Lower leg skin (tissue), 4 donors: ENCODE results near the gene DDX51. TPM values are rescaled to one million over a fixed set of nuclear protein-coding genes. Genes with fewer than 3 reads are reported as not detected.

ENCODE experiments used
- DNase-seq, 2 donors: peaks; one replicate each; pipeline ENCODE4 v3.0.0-alpha.2; 2019; ENCODE audit warnings: low spot score in 2 of 2
- H3K4me3 ChIP-seq: fragments of 200-600 bp; sonication (generic); 2 replicates; pipeline ENCODE4 v1.5.1; 2017; ENCODE audit warnings: mild to moderate bottlenecking, low read depth; ENCODE audit not compliant: poor library complexity, severe bottlenecking
- CTCF ChIP-seq, 3 donors: fragments of 450-650 bp; IDR thresholded peaks; one replicate each; pipeline ENCODE4 v1.5.1; 2016; ENCODE audit warnings: antibody characterized with exemption in 3 of 3, mild to moderate bottlenecking in 3 of 3, moderate library complexity in 2 of 3
- POLR2A ChIP-seq, 2 donors: fragments of 450-650 bp; IDR thresholded peaks; one replicate each; pipeline ENCODE4 v1.6.1; 2016 to 2017; ENCODE audit warnings: antibody characterized with exemption in 2 of 2, mild to moderate bottlenecking in 1 of 2, moderate library complexity in 1 of 2
- WGBS, 2 donors: methylation state at CpG; one replicate each; pipeline ENCODE4 v1.1.5; 2018; 5-methylcytosine and 5-hydroxymethylcytosine counted together
- intact Hi-C: fragments of 100-400 bp; cut with DNase I; formaldehyde crosslinking; loops from one replicate; pipeline ENCODE4 v1.15.0; 2023; ENCODE audit warnings: low total_unique reads
- total RNA-seq, 4 donors: library from RNA; depleted of rRNA; stranded (reverse); fragments of >200 nt; gene quantifications; one replicate each; pipeline ENCODE4 v1.1.0, GENCODE V29; 2016

DDX51 gene
- total RNA-seq, 4 donors from 2014 or later, result 11.1 to 31.8 (median 19.2) TPM

GRCh38 chr12:132180648-132181546 lies 36.8 kb upstream of the DDX51 start:
- DNase-seq, result no peak
- intact Hi-C loops, result no loop called here
- WGBS, 2 donors, result 78 to 79% methylated on average over 30 of the region's 30 CpGs
- TF ChIP-seq POLR2A (IDR thresholded peaks at IDR 0.05) (no peak), CTCF (IDR thresholded peaks at IDR 0.05) (no peak)
- H3K4me3 ChIP-seq, result no peak overlapping the region

- TF ChIP-seq POLR2A (IDR thresholded peaks at IDR 0.05) (no peak), CTCF (IDR thresholded peaks at IDR 0.05) (no peak)
- no peak for DNase-seq
- no peak overlapping the region for H3K4me3 ChIP-seq
- 76 to 86% methylated on average over 19 of the region's 19 CpGs for WGBS, 2 donors
- intact Hi-C loops, result no loop called here
These were observed 35.6 kb upstream of the DDX51 start for GRCh38 chr12:132179431-132180362.

- no peak overlapping the region for H3K4me3 ChIP-seq
- intact Hi-C loops, result no loop called here
- DNase-seq, result no peak
- 47 to 54% methylated on average over 39 of the region's 39 CpGs for WGBS, 2 donors
- TF ChIP-seq POLR2A (IDR thresholded peaks at IDR 0.05) (no peak), CTCF (IDR thresholded peaks at IDR 0.05) (no peak)
These were observed 34.8 kb upstream of the DDX51 start for GRCh38 chr12:132178801-132179401.

- intact Hi-C loops, result no loop called here
- 32 to 33% methylated on average over 8 of the region's 8 CpGs for WGBS, 2 donors
- DNase-seq, result no peak
- no peak overlapping the region for H3K4me3 ChIP-seq
- TF ChIP-seq CTCF (IDR thresholded peaks at IDR 0.05) (no peak), POLR2A (IDR thresholded peaks at IDR 0.05) (no peak)
These were observed 34.2 kb upstream of the DDX51 start for GRCh38 chr12:132178316-132178715.

- intact Hi-C loops, result no loop called here
- H3K4me3 ChIP-seq, result no peak overlapping the region
- 68 to 73% methylated on average over 25 of the region's 25 CpGs for WGBS, 2 donors
- TF ChIP-seq POLR2A (IDR thresholded peaks at IDR 0.05), result no peak
- no peak for TF ChIP-seq CTCF (IDR thresholded peaks at IDR 0.05)
- no peak for DNase-seq
These were observed 32.9 kb upstream of the DDX51 start for GRCh38 chr12:132176920-132177551.
